Mammary epithelial cell (primary cell): ENCODE measurements around the gene TESK1.

Experiments used
- CTCF ChIP-seq, 2 donors: IDR thresholded peaks in 1 of 2; conservative IDR thresholded peaks in 1 of 2; 2 replicates each; pipeline ENCODE4 v1.5.1; 2011 to 2012; ENCODE audit warnings: inconsistent platforms in 2 of 2, low read length in 2 of 2, mild to moderate bottlenecking in 2 of 2, control low read depth in 1 of 2, low read depth in 1 of 2; ENCODE audit not compliant: insufficient read depth in 1 of 2; ENCODE audit errors: extremely low read depth in 1 of 2
- EZH2 ChIP-seq: IDR thresholded peaks from 2 replicates; pipeline ENCODE4 v1.6.1; 2012; ENCODE audit warnings: low read length, inconsistent platforms, borderline replicate concordance

GRCh38 chr9:35646153-35646532 lies 41.1 kb downstream of the TESK1 start:
- TF ChIP-seq CTCF (conservative IDR thresholded peaks at IDR 0.05 in 1 of 2, IDR thresholded peaks at IDR 0.05 in 1 of 2; ENCODE audit: extremely low read depth in 1 of 2, insufficient read depth in 1 of 2, low read depth in 1 of 2, low read length in 2 of 2): peak; percentile 28 to 55
- no peak for TF ChIP-seq EZH2
